ENCODE results near the gene P2RY11. TPM values are rescaled to one million over a fixed set of nuclear protein-coding genes. Genes with fewer than 3 reads are reported as not detected.

The P2RY11 gene
- total RNA-seq, 1 experiment from 2014 or later, result 23.7 TPM

GRCh38 chr19:10135551-10136334 lies 24.2 kb downstream of the P2RY11 start:
- Histone ChIP-seq H3K27ac (no peak overlapping the region), H3K27me3 (ENCODE audit: insufficient read depth, low read depth) (no peaks in the 10 kb centered on the region), H3K79me2 (ENCODE audit: low read depth) (no peaks in the 10 kb centered on the region), H3F3A (ENCODE audit: insufficient read depth, low read depth) (peaks cover 14% of the 10 kb centered on the region; the same call in 1 of the 2 replicates), H3K9me3 (ENCODE audit: insufficient read depth, low read depth) (no peaks in the 10 kb centered on the region), H3K4me1 (replicated peaks; ENCODE audit: insufficient read depth) (no peaks in the 10 kb centered on the region), H4K20me1 (ENCODE audit: insufficient read depth) (no peaks in the 10 kb centered on the region), H3K4me2 (no peak overlapping the region), H3K36me3 (ENCODE audit: low read depth) (peaks cover 37% of the 10 kb centered on the region), H2AFZ (no peak overlapping the region), H3K4me3 (no peak overlapping the region), H3K9me2 (ENCODE audit: insufficient read depth) (no peaks in the 10 kb centered on the region)
- intact Hi-C loops (cut with micrococcal nuclease; ENCODE audit: unreplicated experiment), result no loop called here
- BruUV-seq (replicated peaks), result no TSS peak
- TF ChIP-seq, protein P1, sequence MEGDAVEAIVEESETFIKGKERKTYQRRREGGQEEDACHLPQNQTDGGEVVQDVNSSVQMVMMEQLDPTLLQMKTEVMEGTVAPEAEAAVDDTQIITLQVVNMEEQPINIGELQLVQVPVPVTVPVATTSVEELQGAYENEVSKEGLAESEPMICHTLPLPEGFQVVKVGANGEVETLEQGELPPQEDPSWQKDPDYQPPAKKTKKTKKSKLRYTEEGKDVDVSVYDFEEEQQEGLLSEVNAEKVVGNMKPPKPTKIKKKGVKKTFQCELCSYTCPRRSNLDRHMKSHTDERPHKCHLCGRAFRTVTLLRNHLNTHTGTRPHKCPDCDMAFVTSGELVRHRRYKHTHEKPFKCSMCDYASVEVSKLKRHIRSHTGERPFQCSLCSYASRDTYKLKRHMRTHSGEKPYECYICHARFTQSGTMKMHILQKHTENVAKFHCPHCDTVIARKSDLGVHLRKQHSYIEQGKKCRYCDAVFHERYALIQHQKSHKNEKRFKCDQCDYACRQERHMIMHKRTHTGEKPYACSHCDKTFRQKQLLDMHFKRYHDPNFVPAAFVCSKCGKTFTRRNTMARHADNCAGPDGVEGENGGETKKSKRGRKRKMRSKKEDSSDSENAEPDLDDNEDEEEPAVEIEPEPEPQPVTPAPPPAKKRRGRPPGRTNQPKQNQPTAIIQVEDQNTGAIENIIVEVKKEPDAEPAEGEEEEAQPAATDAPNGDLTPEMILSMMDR (conservative IDR thresholded peaks at IDR 0.05), result no peak
- TF ChIP-seq EZH2 (IDR thresholded peaks at IDR 0.05; ENCODE audit: low read depth), result no peak
- DNase-seq, result no peak
- ChIA-PET POLR2A (ENCODE audit: unreplicated experiment) (no interaction called here), CTCF (no interaction called here)

DNA sequence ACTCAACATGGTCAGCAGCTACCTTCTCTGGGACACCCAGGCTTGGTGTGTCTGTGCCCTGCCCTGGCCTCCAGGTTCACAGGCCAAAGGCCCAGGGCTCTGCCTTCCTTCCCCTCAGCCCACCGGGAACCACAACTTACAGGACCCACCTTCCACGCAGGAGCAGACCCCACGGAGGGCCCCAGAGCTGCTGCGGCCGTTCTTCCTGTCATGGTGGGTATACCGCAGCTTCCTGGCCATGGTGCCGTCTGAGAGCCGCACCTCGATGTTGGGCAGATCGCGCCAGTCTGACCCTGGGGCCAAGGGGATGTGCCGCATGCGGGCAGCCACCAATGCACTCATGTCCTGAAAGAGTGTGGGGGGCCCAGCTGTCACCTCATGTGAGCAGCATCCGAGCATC lies 25.4 kb downstream of the P2RY11 start:
- Histone ChIP-seq H3K36me3 (ENCODE audit: low read depth) (peaks cover 37% of the 10 kb centered on the region), H3K4me2 (no peak overlapping the region), H3K27ac (no peak overlapping the region), H2AFZ (no peak overlapping the region), H4K20me1 (ENCODE audit: insufficient read depth) (no peaks in the 10 kb centered on the region), H3K4me3 (no peak overlapping the region), H3F3A (ENCODE audit: insufficient read depth, low read depth) (peaks cover 12% of the 10 kb centered on the region; the same call in 1 of the 2 replicates), H3K27me3 (ENCODE audit: insufficient read depth, low read depth) (no peaks in the 10 kb centered on the region), H3K9me2 (ENCODE audit: insufficient read depth) (no peaks in the 10 kb centered on the region), H3K9me3 (ENCODE audit: insufficient read depth, low read depth) (no peaks in the 10 kb centered on the region), H3K79me2 (ENCODE audit: low read depth) (no peaks in the 10 kb centered on the region), H3K4me1 (replicated peaks; ENCODE audit: insufficient read depth) (no peaks in the 10 kb centered on the region)
- CTCF ChIA-PET, result no interaction called here
- no peak for DNase-seq
- TF ChIP-seq, protein P1 (conservative IDR thresholded peaks at IDR 0.05), result no peak
- no peak for TF ChIP-seq EZH2 (IDR thresholded peaks at IDR 0.05; ENCODE audit: low read depth)
- BruUV-seq (replicated peaks), result no TSS peak
- POLR2A ChIA-PET (ENCODE audit: unreplicated experiment), result no interaction called here
- intact Hi-C loops (cut with micrococcal nuclease; ENCODE audit: unreplicated experiment), result no loop called here

DNA sequence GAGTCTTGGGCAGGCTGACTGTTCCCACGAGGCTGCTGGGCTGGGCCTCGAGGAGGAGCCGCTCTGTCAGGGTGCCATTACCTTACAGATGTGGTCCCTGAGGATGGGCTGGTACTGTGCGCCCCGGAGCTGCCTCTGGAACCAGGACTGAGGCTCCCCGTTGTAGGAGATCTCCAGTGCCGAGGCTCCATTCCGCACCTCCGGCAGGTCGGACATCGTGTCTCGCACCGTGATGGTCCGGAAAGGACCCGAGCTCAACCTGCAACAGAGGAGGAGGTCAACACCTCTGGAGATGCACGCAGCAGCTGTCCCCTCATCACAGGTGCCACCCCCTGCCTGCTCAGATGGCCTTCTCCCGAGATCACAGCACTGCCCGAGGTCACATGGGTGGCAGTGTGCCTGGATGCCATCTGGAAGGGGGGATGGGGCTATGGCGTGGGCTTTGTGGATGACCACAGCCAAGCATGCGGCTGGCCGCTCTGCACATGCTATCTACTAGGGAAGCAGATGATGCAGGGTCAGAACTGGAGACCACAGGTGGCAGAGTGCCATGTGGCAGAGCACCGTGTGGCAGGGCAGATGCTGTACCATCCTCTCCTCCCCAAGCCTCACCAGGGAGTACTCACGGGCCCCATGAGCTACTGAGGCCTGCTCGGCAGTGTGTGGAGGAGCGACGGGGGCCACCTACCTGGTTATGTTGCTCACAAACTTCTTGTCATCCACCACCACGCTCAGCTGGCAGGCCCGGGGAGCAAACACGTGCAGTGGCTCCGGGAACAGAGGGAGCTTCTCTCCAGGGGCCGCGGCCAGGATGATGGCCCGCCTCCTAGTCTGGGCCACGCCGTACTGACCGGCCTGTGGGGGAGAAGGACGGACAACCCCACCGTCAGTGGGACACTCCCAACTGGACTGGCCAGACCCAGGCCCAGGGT lies 26.5 kb downstream of the P2RY11 start:
- Histone ChIP-seq H4K20me1 (ENCODE audit: insufficient read depth) (no peaks in the 10 kb centered on the region), H3F3A (ENCODE audit: insufficient read depth, low read depth) (peaks cover 4% of the 10 kb centered on the region; the same call in 1 of the 2 replicates), H3K4me2 (no peak overlapping the region), H3K4me3 (no peak overlapping the region), H3K27me3 (ENCODE audit: insufficient read depth, low read depth) (no peaks in the 10 kb centered on the region), H3K9me3 (ENCODE audit: insufficient read depth, low read depth) (no peaks in the 10 kb centered on the region), H3K9me2 (ENCODE audit: insufficient read depth) (no peaks in the 10 kb centered on the region), H3K36me3 (ENCODE audit: low read depth) (peaks cover 38% of the 10 kb centered on the region), H3K79me2 (ENCODE audit: low read depth) (no peaks in the 10 kb centered on the region), H3K27ac (no peak overlapping the region), H3K4me1 (replicated peaks; ENCODE audit: insufficient read depth) (no peaks in the 10 kb centered on the region), H2AFZ (no peak overlapping the region)
- ChIA-PET CTCF (no interaction called here), POLR2A (ENCODE audit: unreplicated experiment) (no interaction called here)
- TF ChIP-seq EZH2 (IDR thresholded peaks at IDR 0.05; ENCODE audit: low read depth), result no peak
- TF ChIP-seq, protein P1 (conservative IDR thresholded peaks at IDR 0.05), result no peak
- DNase-seq, result no peak
- intact Hi-C loops (cut with micrococcal nuclease; ENCODE audit: unreplicated experiment), result no loop called here
- no TSS peak for BruUV-seq (replicated peaks)

Measured in PC-9 (cell line).